GM20431 (cell line): ENCODE measurements around the gene PTCH2.

ENCODE experiments used
- in situ Hi-C: fragments of 300-500 bp; cut with MseI, MboI; formaldehyde crosslinking; loops from one replicate; pipeline ENCODE4 v1.15.0; 2020; ENCODE audit warnings: low sequenced_read_pairs; ENCODE audit not compliant: unreplicated experiment

Gene PTCH2

DNA sequence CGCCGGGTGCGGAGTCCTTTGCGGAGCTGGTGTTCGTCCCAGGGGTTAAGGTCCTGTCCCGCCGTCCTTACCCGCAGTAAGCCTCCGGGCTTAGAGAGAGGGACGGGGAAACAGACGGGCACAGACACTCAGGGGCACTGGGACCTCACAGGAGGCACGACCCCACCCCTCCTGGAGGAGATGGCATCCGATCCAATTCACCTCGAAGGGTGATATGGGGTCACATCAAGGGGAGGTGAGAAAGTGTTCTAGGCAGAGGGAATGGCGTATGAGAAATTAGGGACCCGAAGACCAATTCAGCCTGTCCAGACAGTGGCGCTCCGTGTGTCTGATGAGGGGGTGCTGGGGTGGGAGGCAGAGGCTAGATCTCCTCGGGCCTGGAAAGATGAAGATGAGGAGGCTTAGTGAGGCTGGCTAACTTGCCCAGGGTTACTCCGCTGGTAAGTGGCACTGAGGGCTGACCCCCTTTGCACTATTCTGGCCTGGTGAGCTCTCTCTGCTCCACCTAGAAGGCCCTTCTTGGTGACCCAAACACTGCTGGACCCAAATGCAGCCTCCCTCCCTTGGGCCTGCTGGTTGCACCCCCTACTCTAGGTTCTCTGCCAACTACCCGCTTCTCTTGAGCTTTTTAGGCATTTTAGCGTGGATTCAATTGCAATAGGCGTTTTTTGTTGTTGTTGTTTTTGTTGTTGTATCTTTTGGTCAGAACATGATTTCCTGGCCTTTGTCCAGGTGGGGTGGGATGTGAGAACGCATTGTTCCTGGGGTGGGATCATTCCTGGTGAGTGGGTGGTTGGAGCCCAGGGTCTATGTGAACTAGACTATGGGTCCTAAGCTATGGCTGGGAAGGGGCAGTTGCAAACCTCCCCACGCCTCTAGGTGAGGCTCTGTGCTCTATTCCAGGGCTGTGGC, 22.5 kb downstream of the PTCH2 start:
- in situ Hi-C loops, result loop anchor here (25.0 kb wide), 1 partner anchor 492 kb away; no protein-coding TSS in a partner anchor

DNA sequence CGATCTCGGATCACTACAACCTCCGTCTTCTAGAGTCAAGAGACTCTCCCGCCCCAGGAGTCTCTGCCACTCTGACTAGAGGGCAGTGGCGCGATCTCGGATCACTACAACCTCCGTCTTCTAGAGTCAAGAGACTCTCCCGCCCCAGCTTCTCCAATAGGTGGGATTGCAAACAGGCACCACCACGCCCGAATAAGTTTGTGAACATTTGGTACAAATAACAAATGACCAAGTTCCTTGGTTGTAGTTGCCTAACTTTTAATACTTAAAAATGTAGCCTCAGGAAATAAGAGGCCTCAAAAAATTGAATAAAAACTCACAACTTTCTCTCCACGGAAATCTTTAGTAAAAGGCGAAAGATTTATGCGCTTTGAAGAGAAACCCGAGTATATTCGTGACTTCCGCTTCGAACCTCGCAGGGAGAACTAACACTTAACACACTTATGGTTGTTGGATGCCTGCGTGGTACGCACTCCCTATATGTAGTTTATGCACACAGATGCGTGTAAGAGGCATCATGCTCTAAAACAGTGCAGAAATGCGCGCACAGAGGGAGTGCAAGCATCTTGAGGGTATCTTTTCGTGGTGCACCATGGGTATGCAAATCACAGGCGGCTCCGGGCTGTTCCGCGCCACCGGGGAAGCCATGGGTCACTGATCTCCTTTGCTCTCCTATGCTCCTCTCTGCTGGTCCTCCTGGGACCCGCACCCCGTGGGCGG, 23.3 kb downstream of the PTCH2 start:
- in situ Hi-C loops, result loop anchor here (25.0 kb wide), 1 partner anchor 493 kb away; no protein-coding TSS in a partner anchor

DNA sequence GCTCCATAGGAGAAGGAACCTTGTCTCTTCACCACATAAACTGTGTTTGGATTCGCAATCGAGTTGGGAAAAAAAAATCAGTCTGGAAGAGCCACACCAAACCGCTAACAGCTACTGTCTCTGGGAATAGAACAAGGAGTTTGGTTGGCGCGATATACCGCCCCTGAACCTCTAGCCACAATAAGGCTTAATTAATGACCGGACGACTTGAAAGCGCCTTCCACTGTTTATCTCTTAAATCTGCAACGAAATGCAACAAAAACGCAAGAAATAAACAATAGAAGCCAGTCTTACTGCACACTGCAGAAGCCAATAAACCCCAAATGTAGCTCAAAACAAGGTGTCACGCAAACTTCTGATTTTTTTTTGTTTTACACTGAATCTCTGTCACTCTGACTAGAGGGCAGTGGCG, 23.9 kb downstream of the PTCH2 start:
- in situ Hi-C loops, result loop anchor here (25.0 kb wide), 1 partner anchor 493 kb away; no protein-coding TSS in a partner anchor

DNA sequence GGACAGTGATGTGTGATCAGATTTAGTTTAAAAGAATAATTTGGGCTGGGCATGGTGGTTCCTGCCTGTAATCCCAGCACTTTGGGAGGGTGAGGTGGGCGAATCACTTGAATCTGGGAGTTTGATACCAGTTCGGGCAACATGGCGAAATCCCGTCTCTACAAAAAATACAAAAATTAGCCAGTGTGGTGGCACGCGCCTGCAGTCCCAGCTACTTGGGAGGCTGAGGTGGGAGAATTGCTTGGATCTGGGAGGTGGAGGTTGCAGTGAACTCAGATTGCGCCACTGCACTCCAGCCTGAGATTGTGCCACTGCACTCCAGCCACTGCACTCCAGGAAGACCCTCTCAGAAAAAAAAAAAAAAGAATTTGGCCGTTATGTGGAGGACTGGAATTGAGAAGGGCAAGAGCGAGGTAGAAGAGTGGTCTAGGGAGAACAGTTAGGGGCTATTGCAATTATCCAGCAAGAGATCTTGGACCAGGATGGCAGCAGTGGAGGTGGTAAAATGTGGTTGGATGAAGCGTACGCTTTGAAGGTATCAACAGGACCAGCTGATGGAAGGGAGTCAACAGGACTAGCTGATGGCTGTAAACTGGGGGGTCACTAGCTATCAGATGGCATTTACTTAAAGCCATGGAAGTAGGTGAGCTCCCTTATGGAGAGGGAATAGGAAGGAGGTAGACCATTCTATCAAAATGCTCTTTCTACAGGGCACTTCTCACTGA, 25.1 kb downstream of the PTCH2 start:
- in situ Hi-C loops, result loop anchor here (25.0 kb wide), 1 partner anchor 494 kb away; no protein-coding TSS in a partner anchor

DNA sequence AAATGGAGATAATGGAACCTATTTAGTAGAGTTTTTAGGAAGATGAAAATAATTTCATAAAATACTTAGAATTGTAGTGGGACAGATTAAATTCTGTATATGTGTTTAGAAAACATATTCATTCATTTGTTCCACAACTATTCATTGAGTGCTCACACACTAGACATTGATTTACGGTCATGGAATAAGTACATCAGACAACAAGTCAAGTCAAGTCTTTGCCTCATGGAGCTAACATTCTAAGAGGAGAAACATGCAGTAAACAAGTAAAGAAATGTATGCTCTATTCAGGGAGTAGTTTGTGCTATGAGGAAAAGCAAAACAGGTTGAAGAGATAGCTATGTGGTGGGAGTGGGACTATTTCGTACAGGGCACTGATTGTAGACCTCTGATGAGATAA, 25.7 kb downstream of the PTCH2 start:
- in situ Hi-C loops, result loop anchor here (25.0 kb wide), 1 partner anchor 495 kb away; no protein-coding TSS in a partner anchor

DNA sequence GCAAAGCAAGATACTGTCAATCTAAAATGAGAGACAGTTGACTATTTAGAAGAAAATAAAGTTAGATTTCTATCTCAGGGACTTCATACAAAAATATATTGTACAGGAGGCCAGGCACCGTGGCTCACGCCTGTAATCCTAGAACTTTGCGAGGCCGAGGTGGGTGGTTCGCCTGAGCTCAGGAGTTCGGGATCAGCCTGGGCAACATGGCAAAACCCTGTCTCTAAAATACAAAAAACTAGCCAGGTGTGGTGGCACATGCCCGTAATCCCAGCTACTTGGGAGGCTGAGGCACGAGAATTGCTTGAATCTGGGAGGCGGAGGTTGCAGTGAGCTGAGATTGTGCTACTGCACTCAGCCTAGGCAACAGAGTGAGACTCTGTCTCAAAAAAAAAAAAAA, 27.1 kb downstream of the PTCH2 start:
- in situ Hi-C loops, result loop anchor here (25.0 kb wide), 1 partner anchor 496 kb away; no protein-coding TSS in a partner anchor

DNA sequence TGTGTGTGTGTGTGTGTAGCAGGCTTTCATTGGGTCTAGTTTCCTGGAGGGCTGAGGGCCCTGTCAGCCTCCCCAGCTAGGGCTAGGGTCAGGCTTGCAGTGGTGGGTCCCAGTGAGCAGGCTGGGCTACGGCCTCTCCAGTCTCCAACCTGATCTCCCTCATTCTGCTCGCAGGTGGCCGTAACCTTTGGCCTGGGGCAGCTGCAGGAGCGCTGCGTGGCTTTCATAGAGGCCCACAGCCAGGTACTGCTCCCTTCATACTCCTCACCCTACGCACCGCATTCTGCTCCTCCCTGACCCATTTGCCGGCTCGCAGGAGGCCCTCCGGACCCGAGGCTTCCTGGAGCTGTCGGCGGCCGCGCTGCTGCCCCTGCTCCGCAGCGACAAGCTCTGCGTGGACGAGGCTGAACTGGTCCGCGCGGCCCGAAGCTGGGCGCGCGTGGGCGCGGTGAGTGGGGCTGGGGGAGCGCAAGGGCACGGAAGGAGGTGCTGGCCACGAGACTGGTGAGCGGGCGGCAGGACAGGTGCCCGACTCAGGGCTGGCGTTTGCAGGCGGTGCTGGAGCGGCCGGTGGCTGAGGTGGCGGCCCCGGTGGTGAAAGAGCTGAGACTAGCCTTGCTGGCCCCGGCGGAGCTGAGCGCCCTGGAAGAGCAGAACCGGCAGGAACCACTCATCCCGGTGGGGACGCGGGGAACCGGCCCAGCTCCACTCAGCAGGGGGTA, 30.1 kb downstream of the PTCH2 start:
- in situ Hi-C loops, result loop anchor here (25.0 kb wide), 1 partner anchor 499 kb away; no protein-coding TSS in a partner anchor

DNA sequence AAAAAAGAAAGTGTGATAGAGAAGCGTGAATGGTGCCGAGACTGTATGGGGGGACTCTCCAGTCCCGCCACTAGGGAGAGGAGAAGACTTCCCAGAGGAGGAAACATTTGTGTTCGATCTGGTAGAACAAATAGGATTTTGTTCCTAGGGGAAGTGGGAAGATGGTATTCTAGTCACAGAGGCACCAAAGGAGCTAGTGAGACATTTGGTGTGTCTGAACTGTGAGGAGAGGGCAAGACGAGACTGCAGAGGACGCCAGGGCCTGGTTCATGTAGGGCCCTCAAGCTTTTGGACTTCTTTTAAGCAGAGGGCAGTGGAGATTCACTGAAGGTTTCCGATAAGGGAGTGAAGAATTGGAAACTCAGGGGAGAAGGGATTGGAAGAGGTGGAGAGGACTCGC, 31.8 kb downstream of the PTCH2 start:
- in situ Hi-C loops, result loop anchor here (25.0 kb wide), 1 partner anchor 501 kb away; no protein-coding TSS in a partner anchor

DNA sequence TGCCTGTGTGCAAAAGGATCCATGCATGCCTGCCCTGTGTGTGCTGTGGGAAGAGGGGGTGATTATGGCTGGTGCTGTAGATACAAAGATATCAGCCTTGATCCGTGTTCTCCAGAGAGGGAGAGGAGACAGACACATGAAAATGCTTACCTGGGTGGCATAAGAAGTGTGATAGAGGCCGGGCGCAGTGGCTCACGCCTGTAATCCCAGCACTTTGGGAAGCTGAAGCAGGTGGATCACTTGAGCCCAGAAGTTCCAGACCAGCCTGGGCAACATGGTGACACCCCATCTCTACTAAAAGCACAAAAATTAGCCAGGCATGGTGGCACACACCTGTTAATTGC, 32.3 kb downstream of the PTCH2 start:
- in situ Hi-C loops, result loop anchor here (25.0 kb wide), 1 partner anchor 502 kb away; no protein-coding TSS in a partner anchor

DNA sequence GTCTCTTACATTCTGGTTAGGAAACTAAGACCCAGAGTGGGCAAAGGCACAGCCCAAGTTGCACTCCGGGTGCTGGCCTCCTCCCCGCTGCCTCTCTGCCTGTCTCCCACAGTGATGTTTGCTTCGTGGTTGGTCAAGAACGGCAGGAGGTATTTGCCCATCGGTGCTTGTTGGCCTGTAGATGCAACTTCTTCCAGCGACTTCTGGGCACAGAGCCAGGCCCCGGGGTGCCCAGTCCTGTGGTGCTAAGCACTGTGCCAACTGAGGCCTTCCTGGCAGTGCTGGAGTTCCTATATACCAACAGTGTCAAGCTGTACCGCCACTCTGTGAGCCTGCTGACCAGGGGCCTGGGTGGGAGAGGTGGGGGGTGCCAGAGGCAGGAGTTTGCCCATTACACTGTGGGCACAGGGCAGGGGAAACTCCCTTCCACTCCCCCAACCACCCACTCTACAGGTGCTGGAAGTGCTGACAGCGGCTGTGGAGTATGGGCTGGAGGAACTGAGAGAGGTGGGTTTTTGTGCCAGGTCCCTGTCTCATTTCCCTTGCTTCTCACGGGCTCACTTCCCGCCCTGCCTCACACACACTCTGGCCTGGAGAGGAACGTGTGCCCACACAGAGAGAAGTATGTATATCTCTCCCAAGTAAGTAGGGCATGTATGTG, 32.8 kb downstream of the PTCH2 start:
- in situ Hi-C loops, result loop anchor here (25.0 kb wide), 1 partner anchor 502 kb away; no protein-coding TSS in a partner anchor

DNA sequence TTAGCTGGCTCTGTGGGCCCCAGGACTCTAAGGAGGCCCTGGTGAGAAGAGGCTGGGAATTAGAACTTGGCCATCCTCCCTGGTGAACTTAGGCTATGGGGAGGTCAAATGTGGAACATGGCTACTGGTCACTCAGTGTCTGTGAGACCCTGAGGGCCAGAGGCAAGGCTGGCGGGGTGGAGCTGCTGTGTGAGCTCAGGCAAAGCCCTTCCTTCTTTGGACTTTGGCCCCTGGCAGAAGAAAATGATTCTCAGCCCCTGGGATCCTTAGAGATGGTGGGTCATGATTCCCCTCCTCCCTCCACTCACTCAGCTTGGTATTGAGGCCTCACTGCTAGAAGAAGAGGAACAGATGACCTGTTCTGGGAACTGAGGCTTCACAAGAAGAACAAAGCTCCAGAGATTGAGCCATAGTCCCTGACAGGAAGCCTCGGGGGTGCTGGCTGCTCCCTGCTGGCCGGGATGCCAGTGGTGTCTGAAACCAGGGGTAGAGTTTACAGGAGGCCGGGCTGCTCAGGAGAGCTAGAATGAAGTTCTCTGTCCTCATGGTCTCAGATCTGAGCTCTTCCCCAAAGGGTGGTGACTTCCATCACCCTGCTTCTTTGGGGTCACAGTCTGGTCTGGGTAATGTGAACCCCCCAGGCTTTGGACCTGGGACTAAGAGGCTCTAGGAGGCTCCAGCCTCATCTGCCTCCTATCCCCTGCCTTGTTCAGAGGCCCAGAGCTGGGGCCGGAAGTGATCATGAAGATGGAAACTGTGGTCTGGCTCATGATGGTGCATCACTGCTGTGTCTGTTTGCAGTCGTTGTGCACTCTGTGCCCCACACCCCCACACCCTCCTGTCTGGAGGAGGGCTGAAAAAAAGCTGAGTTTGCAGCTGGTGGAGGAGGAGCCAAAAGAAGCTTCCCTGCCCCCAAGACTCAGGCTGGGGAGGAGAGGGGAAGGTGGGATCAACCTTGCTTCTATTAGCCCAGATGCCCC, 33.8 kb downstream of the PTCH2 start:
- in situ Hi-C loops, result loop anchor here (25.0 kb wide), 1 partner anchor 503 kb away; no protein-coding TSS in a partner anchor

DNA sequence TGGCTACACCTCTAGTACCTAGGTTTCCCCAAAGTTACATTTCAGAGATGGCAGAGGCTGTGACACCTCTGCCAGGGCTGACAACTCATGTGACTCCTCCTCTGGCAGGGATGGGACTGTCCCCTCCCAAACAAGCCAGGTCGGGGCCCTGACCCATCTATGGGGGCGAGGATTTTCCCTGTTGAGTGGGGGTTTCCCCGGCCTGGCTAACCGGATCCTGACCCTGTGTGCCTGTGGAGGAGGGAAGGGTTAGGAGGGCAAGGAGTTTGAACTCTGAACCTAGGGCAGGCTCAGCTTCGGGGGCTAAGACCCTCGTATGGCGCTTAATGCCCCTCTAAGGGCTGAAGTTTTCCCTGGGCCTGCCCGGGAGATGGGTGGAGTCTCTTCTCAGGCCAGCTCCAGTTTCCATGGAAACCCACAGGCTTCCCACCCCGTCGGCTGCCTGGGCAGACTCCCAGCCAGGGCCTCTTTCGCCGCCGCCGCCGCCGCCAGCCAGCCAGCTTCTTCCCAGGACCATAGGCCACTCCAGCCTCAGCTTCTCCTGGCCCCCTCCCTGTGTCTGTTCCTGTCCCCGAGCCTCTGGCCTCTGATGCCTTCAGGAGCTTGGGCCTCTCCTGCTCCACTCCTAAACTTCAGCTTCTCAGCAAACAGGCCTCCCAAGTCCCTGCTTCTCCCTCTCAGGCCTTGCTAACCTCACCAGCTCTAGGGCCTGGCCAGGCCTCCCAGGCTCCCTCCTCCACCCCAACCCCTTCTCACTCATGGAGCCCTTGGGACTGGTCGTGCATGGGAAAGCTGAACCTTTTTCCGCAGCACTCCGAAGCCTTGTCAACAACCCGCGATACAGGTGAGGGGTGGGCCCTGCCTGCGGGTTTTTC, 34.8 kb downstream of the PTCH2 start, which contains the start of gene BTBD19:
Gene BTBD19, plus strand, starts transcription at position 461 of the 875 bp plus-strand sequence. Its CDS starts 298 bp downstream, at position 759.
- in situ Hi-C loops, result loop anchor here (25.0 kb wide), 1 partner anchor 504 kb away; no protein-coding TSS in a partner anchor

DNA sequence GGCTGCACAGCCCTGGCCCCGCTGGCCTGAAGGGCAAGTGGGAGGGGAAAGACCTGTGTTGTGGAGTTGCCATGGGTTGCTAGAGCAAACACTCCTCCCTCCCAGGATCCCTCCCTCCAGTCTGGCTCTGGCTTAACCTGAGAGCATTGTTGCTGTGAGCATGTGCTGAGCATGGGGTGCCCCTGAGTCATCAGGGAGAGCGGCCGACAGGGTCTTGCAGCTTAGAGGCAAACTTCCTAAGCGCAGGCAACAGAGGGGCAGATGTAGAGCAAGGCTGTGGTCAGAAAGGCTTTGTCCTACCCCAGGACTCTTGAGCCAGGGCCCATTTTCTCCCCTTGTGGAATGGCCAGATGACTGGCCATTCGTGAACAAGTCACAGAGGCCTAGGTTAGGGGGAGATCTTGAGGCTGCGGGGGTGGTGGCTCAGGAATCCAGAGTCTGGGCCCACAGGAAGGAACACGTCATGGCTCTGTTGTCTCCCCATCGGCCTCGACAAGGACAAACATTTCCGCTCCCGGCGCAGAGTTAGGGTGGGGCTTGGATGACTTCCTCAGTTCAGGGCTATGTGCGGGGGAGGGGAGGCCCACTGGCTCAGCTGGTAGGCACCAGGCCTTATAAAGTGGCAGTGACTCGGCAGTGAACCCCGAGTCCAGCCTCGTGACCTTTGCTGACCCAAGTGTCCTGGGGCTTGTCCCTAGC, 35.5 kb downstream of the PTCH2 start:
- in situ Hi-C loops, result loop anchor here (25.0 kb wide), 1 partner anchor 505 kb away; no protein-coding TSS in a partner anchor

DNA sequence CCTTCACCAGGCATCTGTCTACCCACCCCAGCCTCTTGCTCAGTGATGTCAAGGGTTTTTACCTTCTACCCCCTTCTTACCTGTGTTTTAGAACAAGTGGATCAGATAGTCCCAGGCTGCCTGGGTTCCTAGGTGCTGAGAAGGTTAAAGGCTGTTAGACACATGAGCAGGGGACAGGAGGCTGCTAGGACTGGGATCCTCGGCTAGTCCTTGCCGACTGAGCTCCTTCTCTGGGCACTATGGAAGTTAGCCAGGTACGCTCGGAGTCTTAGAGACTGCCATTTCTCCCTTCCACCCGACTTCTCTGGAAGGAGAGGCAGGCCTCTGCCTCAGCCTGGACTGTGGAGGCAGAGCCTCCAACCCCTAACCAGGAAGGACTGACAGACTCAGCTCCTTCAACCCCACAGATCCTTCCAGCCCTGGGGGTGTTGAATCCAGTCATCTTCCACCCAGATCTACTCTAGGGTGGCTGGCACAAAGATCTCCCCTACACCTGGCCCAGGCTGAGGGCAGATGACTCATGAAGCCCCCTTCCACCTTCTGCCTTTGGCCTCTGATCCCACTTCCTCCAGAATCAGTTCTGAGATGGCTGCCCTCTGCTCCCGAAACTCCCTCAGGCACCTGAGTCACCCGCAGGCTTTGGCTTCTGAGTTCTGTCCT, 36.2 kb downstream of the PTCH2 start, which contains the start of gene DYNLT4:
Gene DYNLT4, minus strand, starts transcription at position 648 of the 660 bp plus-strand sequence. CDS start 683 bp downstream, outside the sequence.
- in situ Hi-C loops, result loop anchor here (25.0 kb wide), 1 partner anchor 505 kb away; no protein-coding TSS in a partner anchor
